ENCODE results near the gene ACTL8.

ACTL8 gene

GRCh38 chr1:17845583-17845982 is 90.5 kb downstream of the ACTL8 start:
- no peak for DNase-seq (ENCODE audit: low spot score)

DNA sequence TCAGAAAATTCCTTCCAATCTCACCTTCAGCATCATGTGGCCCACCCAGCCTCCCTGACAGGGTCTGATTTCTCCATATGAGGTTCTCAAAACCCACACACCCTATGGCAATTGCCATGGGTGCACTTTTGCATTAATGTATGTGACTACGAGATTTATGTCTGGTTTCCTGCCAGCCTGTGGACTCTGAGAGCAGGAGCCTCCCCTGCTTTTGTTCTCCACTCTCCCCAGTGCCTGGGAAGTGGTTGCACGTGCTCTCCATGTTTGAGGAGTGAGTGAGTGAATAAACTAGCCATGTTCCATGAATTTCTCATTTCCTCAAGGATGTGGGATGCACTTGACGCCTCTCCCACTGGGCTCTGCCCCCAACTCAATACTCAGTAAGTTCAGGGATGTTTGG is 91.2 kb downstream of the ACTL8 start:
- DNase-seq (ENCODE audit: low spot score) = no peak

GRCh38 chr1:17847111-17847510 is 92.0 kb downstream of the ACTL8 start:
- DNase-seq (ENCODE audit: low spot score) = no peak

DNA sequence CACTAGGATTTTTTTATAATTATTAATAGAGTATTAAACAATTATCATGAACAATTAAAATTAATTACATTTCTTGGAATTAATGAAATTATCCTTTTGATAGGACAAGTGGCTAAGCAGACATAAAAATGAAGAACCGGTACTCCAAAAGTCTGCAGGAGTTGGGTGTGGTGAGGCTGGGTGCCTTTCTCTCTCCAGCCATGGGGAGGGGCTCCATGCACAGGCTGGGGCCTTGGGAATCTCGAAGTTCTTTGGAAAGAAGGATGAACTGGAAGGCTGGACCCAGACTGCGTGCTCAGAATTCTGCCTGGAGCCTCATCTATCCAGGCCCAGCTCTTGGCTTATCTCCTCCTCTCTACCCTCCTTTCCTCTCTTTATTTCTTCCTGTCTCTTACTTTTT is 94.1 kb downstream of the ACTL8 start:
- no peak for DNase-seq (ENCODE audit: low spot score)

- DNase-seq (ENCODE audit: low spot score) = no peak
Observed at GRCh38 chr1:17851056-17851455, 95.9 kb downstream of the ACTL8 start.

- DNase-seq (ENCODE audit: low spot score) = peak; percentile 55
Observed at GRCh38 chr1:17852383-17852782, 97.2 kb downstream of the ACTL8 start.

DNA sequence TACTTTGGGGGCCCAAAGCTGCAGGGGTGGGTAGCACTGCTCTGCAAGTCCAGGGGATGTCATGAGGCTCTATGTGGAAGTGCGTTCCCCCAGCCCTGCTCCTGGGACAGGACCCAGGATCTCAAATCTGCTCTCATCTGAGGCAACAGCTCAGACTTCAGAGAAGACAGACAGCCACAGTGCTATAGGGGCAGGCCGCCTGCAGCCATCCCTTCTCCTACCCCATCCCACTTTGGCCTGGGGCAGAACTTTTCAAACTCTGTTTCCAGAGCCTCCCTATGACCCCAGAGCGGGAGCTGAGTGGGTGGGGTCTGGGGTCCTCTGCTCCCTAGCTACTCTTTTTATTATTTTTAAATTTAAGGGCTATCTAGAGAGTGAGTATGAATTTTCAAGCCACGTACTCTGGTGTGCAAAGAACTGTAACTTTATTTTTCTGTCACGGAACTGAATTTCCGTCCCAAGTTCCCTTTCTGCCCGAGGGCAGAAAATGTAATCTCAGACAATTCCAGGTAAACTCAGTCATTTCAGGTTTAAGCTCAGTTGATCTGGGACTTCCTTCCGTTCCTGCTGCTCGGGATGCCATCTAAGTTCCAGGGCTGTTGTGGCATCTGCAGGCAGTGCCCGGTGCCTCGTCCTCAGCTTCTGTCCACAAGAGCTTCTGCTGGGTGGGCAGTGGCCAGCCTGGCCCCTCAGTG is 98.3 kb downstream of the ACTL8 start:
- no peak for DNase-seq (ENCODE audit: low spot score)

DNA sequence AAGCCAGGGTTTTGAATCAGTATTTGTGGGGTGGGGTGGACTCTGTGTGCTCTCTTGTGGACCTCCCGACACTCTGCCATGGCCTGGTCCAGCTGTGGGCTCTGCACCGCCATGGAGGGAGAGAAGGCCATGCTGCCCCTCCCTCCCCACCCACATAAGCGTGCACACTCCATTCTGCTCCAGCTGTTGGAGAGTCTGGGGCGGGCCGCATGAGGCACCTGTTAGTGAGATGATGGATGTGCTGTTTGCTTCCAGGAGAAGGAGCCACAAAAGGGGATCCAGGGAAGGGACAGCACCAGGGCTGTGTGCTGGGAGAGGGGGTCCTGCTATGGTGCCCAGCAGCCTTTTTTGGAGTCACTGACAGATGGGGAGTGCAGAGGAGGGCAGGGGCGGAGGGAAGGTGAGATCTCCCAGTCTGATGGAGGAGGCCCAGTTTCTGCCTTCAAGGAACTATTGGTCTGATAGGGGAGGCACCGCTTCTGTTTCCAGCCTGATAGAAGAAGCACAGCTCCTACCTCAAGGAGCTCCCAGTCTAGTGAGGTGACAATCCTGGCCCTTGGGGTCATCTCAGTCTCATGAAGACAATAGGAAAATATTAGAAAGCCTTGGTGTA is 101.5 kb downstream of the ACTL8 start:
- DNase-seq (ENCODE audit: low spot score) = no peak

- DNase-seq (ENCODE audit: low spot score) = no peak
Observed at GRCh38 chr1:17857109-17857499, 102.0 kb downstream of the ACTL8 start.

- no peak for DNase-seq (ENCODE audit: low spot score)
Observed at GRCh38 chr1:17857996-17858395, 102.9 kb downstream of the ACTL8 start.

DNA sequence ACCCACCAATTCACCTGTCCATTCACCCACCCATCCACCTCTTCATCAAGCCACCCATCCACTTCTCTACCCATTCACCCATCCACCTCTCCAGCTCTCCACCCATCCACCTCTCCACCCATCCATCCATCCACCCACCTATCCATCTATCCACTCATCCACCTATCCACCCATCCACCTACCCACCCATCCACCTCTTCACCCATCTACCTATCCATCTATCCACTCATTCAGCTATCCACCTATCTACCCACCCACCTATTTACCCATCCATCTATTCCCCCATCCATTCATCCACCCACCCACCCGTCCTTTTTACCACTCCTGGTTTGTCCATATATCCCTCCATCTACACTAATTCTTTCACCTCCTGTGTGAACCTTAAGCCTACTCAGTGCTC is 105.7 kb downstream of the ACTL8 start:
- no peak for DNase-seq (ENCODE audit: low spot score)

GRCh38 chr1:17861685-17862084 is 106.6 kb downstream of the ACTL8 start:
- DNase-seq (ENCODE audit: low spot score) = no peak

- DNase-seq (ENCODE audit: low spot score) = no peak
Observed at GRCh38 chr1:17862121-17862520, 107.0 kb downstream of the ACTL8 start.

DNA sequence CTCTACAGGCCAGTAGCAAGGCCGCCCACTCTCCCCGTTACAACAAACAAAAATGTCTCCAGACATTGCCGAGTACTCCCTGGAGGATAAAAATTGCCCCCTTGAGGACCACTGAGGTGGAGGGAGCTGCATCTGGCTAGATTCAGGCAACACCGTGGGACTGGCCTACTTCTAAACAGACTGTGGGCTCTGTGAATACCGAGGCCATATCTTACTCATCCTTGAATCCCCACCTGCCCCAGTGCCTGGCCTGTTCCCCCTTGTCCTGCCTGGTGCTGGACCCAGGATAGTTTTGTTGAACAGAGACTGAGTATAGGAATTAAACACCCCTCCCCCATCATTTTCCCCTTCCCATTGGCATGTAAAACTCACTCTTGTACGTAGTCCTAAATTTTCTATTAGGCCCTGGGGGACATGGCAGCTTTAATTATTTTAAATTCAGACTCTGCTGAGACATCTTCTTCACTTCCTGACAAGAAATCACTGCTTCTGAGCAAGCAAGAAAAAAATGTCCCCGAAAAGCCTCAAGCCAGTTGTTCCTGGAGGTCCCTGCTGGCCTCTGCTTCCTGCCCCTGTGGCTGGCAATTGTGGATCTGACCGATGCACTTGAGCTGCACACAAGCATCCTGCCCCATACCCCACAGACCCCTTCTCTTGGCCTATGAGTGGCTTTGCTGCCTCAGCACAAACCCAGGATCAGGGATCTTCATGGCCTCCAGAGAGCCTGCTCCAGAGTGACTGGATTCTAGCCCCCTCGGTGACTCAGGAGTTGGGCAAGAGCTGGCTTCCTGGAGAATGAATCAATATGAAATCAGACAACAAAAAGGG is 111.0 kb downstream of the ACTL8 start:
- DNase-seq (ENCODE audit: low spot score) = no peak

GRCh38 chr1:17866740-17867029 is 111.6 kb downstream of the ACTL8 start:
- DNase-seq (ENCODE audit: low spot score) = no peak

GRCh38 chr1:17867470-17867869 is 112.3 kb downstream of the ACTL8 start:
- DNase-seq (ENCODE audit: low spot score) = no peak

DNA sequence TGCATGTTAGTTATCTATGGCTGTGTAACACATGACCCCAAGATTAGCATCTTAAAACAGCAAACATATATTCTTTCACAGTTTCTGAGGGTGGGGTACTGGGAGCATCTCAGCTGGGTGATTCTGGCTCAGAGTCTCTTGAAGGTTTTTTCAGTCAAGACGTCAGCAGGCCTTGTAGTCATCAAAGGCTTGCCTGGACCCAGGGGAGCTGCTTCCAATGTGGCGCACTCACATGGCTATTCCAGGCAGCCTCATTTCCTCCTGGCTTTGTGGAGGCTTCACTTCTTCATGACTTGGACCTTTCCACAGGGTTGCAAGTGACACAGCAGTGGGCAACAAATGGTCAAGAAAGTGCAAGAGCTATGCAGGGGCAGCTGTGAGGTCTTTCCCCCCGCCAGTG is 114.7 kb downstream of the ACTL8 start:
- DNase-seq (ENCODE audit: low spot score) = no peak

DNA sequence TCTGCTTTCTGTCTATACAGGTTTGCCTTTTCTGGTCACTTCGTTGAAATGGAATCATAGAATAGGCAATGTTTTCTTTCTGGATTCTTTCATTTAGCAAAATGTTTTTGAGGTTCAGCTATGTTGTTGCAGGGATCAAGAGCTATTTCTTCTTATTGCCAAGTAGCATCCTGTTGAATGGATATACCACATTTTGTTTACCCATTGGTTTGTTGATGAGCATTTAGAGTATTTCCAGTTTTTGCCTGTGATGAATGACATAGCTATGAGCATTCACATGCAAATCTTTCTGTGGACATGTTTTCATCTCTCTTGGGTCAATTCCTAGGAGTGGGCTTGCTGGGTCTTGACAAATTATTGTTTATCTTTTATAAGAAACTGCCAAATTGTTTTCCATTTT is 115.5 kb downstream of the ACTL8 start:
- DNase-seq (ENCODE audit: low spot score) = no peak

- peak; percentile 61 for DNase-seq (ENCODE audit: low spot score)
Observed at GRCh38 chr1:17873007-17873675, 118.0 kb downstream of the ACTL8 start.

DNA sequence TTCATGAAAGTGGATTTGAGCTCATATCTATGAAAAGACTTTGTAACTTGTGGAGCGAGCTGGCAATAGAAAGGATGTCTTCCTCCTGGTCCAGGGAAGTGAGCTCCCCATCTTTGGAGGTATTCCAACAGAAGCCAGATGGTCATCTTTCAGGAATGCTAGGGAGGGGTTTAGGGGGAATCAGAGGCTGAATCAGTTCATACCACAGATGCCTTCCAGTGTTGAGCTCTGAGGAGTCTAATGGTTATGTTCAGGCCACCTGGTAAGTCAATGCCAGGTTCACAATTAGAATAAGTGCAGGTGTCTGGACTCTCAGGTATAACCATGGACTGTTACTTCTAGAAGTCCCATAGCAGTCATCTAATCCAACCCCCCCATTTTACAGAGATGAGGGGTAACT is 119.1 kb downstream of the ACTL8 start:
- DNase-seq (ENCODE audit: low spot score) = peak; percentile 83

GRCh38 chr1:17874710-17875109 is 119.6 kb downstream of the ACTL8 start:
- no peak for DNase-seq (ENCODE audit: low spot score)

GRCh38 chr1:17875171-17875881 is 120.2 kb downstream of the ACTL8 start:
- no peak for DNase-seq (ENCODE audit: low spot score)

Measured in cerebellar cortex (tissue), 1 donor.